Measurements from ENCODE around the gene SH3GL1. TPM values are rescaled to one million over a fixed set of nuclear protein-coding genes. Genes with fewer than 3 reads are reported as not detected.

SH3GL1 gene
- total RNA-seq, 5 donors from 2014 or later (not counting 1 experiment from before 2014, with no cell fraction given) = 38.8 to 51.5 (median 45.7) TPM

DNA sequence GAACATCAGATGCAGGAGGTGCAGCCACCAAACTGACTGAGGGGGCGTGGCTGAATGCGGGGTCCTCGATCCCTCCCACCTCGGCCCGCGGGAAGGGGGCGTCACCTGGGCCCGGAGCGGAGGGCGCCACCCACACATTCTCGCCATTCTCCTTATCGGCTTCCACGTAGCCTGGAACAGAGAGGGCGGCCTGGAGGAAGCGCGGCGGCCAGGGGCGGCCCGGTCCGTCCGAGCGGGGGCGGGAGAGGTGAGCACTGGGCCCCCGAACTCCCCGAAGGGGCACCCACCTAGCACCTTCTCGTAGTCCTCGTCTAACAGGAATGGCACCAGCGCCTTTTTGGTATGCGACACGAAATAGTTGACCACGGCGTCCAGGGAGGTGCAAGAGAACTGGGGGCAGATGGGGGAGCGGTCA, 73.5 kb downstream of the SH3GL1 start:
- no peaks in the 10 kb centered on the region for H3K9me3 Mint-ChIP-seq
- DNase-seq (peak in 5 of 35 experiments; percentile 19 to 34 (median 23)), ATAC-seq (replicated peaks in 1 of 4) (no peak)
- Histone ChIP-seq H3K27me3 (replicated peaks in 1 of 2; ENCODE audit: control insufficient read depth in 2 of 2, extremely low read depth in 1 of 2, insufficient read depth in 2 of 2, low read length in 1 of 2) (peaks cover 0 to 14% of the 10 kb centered on the region in 2 experiments), H3K4me3 (ENCODE audit: control insufficient read depth in 1 of 2, extremely low read depth in 1 of 2, low read length in 1 of 2) (peak overlapping the region; percentile 25 to 62), H3K9me3 (no peaks in the 10 kb centered on the region), H3K36me3 (ENCODE audit: control insufficient read depth in 2 of 2, extremely low read depth in 1 of 2, insufficient read depth in 1 of 2, low read length in 1 of 2) (no peaks in the 10 kb centered on the region), H3K4me1 (ENCODE audit: control insufficient read depth in 1 of 2, extremely low read depth in 1 of 2, insufficient read depth in 2 of 2, low read length in 2 of 2) (peaks cover 3 to 31% of the 10 kb centered on the region in 2 experiments), H3K27ac (ENCODE audit: low read length) (no peak overlapping the region)
- 4% methylated on average over 25 of the region's 33 CpGs for whole genome bisulfite sequencing (ENCODE audit: insufficient coverage)
- H3K27ac Mint-ChIP-seq = no peak overlapping the region
- ChIA-PET POLR2A (no interaction called here), CTCF (no interaction called here)
- H3K4me1 Mint-ChIP-seq = peaks cover 25 to 30% (median 26%) of the 10 kb centered on the region in 3 donors
- H3K36me3 Mint-ChIP-seq = no peaks in the 10 kb centered on the region
- peaks cover 0 to 4% of the 10 kb centered on the region in 2 donors for H3K27me3 Mint-ChIP-seq
- peak overlapping the region; percentile 68 to 87 (median 79) for H3K4me3 Mint-ChIP-seq

DNA sequence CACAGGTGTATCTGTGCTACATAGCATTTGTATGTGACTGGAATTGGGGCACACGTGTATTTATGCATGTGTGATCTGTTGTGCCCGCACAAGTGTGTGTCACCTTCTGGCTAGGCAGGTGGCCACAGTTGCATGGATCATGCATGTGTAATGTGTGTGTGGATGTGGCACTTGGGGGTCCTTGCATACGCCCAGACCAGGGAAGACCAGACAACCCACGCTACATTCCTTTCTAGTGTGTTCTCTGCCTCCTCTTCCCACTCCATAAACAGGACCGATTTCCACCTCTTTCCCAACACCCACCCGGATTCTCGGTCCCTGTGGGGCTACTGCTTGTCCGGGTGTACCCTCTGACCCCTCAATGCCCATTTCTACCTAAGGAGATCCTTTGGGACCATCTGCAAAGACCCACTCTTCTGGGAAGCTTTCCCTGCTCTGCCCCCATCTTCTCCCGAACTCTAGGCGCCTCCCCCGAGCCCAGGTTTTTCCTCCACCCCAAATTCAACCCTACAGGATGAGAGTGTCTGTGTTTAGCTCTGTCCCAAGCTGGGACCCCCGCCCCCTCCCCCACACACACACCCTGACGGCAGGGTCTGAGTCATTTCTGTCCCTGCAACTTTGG, 74.0 kb downstream of the SH3GL1 start:
- no peak overlapping the region for H3K27ac Mint-ChIP-seq
- peak overlapping the region; percentile 44 to 87 (median 59) for H3K4me3 Mint-ChIP-seq
- DNase-seq (no peak), ATAC-seq (replicated peaks in 1 of 4) (no peak)
- H3K27ac ChIP-seq (ENCODE audit: low read length) = no peak overlapping the region
- H3K36me3 Mint-ChIP-seq = no peaks in the 10 kb centered on the region
- 59% methylated on average over 7 of the region's 13 CpGs for WGBS (ENCODE audit: insufficient coverage)
- POLR2A ChIA-PET = no interaction called here
- no peaks in the 10 kb centered on the region for H3K9me3 ChIP-seq
- H3K4me1 ChIP-seq (ENCODE audit: control insufficient read depth in 1 of 2, extremely low read depth in 1 of 2, insufficient read depth in 2 of 2, low read length in 2 of 2) = peaks cover 3 to 31% of the 10 kb centered on the region in 2 experiments
- CTCF ChIA-PET = no interaction called here
- H3K27me3 Mint-ChIP-seq = peaks cover 0 to 4% of the 10 kb centered on the region in 2 donors
- peak overlapping the region in 1 of 2 donors; percentile 62 for H3K4me3 ChIP-seq (ENCODE audit: control insufficient read depth in 1 of 2, extremely low read depth in 1 of 2, low read length in 1 of 2)
- peaks cover 0 to 14% of the 10 kb centered on the region in 2 experiments for H3K27me3 ChIP-seq (replicated peaks in 1 of 2; ENCODE audit: control insufficient read depth in 2 of 2, extremely low read depth in 1 of 2, insufficient read depth in 2 of 2, low read length in 1 of 2)
- no peaks in the 10 kb centered on the region for H3K36me3 ChIP-seq (ENCODE audit: control insufficient read depth in 2 of 2, extremely low read depth in 1 of 2, insufficient read depth in 1 of 2, low read length in 1 of 2)
- no peaks in the 10 kb centered on the region for H3K9me3 Mint-ChIP-seq
- peaks cover 25 to 30% (median 26%) of the 10 kb centered on the region in 3 donors for H3K4me1 Mint-ChIP-seq

DNA sequence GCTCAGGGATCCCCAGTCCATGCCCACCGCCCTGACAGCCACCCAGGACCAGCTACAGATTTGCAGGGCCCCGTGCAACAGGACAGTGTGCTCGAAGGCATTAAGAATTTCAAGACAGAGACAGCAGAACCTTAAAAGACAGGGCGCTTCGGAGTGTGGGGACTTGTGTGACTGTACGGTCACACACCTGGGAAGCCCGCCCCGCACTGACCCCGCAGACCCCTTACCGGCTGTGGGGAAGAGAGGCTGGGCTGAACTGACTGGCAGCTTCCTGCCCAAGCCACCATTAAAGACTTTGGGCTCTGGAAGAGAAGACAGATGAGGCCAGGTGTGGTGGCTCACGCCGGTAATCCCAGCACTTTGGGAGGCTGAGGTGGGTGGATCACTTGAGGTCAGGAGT, 76.1 kb downstream of the SH3GL1 start:
- peak overlapping the region in 2 of 3 donors; percentile 3 to 24 for H3K4me3 Mint-ChIP-seq
- H3K9me3 Mint-ChIP-seq = peaks cover 0 to 5% (median 0%) of the 10 kb centered on the region in 3 donors

DNA sequence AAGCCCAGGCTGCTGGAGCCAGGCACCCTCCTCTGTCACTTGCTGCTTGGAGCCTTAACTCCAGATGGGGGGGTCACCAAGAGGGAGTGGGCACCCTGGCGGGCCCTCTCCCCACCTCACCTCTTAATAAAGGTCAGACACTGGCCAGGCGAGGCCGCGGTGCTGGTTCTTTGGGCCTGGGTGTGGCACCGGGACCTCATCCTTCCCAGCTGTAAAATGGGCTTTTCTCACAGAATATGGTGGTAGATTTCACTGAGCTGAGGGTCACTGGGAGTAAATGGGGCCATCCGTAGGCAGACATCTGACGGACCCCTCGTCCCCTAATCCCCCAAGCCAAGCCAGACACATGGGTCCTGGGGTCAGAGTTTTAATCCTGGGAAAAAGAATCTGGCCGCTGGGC, 76.7 kb downstream of the SH3GL1 start:
- Mint-ChIP-seq H3K27ac (no peak overlapping the region), H3K27me3 (peaks cover 0 to 4% of the 10 kb centered on the region in 2 donors), H3K4me1 (peaks cover 20 to 34% (median 23%) of the 10 kb centered on the region in 3 donors), H3K9me3 (peaks cover 0 to 9% (median 0%) of the 10 kb centered on the region in 3 donors), H3K4me3 (no peak overlapping the region), H3K36me3 (no peaks in the 10 kb centered on the region)
- Histone ChIP-seq H3K9me3 (no peaks in the 10 kb centered on the region), H3K4me3 (ENCODE audit: control insufficient read depth in 1 of 2, extremely low read depth in 1 of 2, low read length in 1 of 2) (no peak overlapping the region), H3K27ac (ENCODE audit: low read length) (no peak overlapping the region), H3K36me3 (ENCODE audit: control insufficient read depth in 2 of 2, extremely low read depth in 1 of 2, insufficient read depth in 1 of 2, low read length in 1 of 2) (no peaks in the 10 kb centered on the region), H3K27me3 (replicated peaks in 1 of 2; ENCODE audit: control insufficient read depth in 2 of 2, extremely low read depth in 1 of 2, insufficient read depth in 2 of 2, low read length in 1 of 2) (peaks cover 0 to 14% of the 10 kb centered on the region in 2 experiments), H3K4me1 (ENCODE audit: control insufficient read depth in 1 of 2, extremely low read depth in 1 of 2, insufficient read depth in 2 of 2, low read length in 2 of 2) (peaks cover 0 to 23% of the 10 kb centered on the region in 2 experiments)
- DNase-seq (no peak), ATAC-seq (replicated peaks in 1 of 4) (no peak)
- ChIA-PET POLR2A (no interaction called here), CTCF (no interaction called here)
- 96% methylated on average over 4 of the region's 9 CpGs for WGBS (ENCODE audit: insufficient coverage)

More for the DNA sequence above, 76.1 kb downstream of the SH3GL1 start:
- CTCF ChIA-PET = no interaction called here
- ATAC-seq (replicated peaks in 1 of 4) = no peak
- peaks cover under 1 to 28% of the 10 kb centered on the region in 2 experiments for H3K4me1 ChIP-seq (ENCODE audit: control insufficient read depth in 1 of 2, extremely low read depth in 1 of 2, insufficient read depth in 2 of 2, low read length in 2 of 2)
- DNase-seq = no peak
- POLR2A ChIA-PET = interaction anchor here in 1 of 2 donors (0.5 kb wide), 1 partner anchor 35 kb away, joined by 9 read pairs; no protein-coding TSS in a partner anchor
- Mint-ChIP-seq H3K4me1 (peaks cover 23 to 35% (median 25%) of the 10 kb centered on the region in 3 donors), H3K27ac (no peak overlapping the region), H3K36me3 (no peaks in the 10 kb centered on the region), H3K27me3 (peaks cover 0 to 4% of the 10 kb centered on the region in 2 donors)
- H3K27me3 ChIP-seq (replicated peaks in 1 of 2; ENCODE audit: control insufficient read depth in 2 of 2, extremely low read depth in 1 of 2, insufficient read depth in 2 of 2, low read length in 1 of 2) = peaks cover 0 to 14% of the 10 kb centered on the region in 2 experiments
- H3K36me3 ChIP-seq (ENCODE audit: control insufficient read depth in 2 of 2, extremely low read depth in 1 of 2, insufficient read depth in 1 of 2, low read length in 1 of 2) = no peaks in the 10 kb centered on the region
- H3K4me3 ChIP-seq (ENCODE audit: control insufficient read depth in 1 of 2, extremely low read depth in 1 of 2, low read length in 1 of 2) = no peak overlapping the region
- no peaks in the 10 kb centered on the region for H3K9me3 ChIP-seq
- H3K27ac ChIP-seq (ENCODE audit: low read length) = no peak overlapping the region
- 92% methylated on average over 6 of the region's 12 CpGs for WGBS (ENCODE audit: insufficient coverage)

DNA sequence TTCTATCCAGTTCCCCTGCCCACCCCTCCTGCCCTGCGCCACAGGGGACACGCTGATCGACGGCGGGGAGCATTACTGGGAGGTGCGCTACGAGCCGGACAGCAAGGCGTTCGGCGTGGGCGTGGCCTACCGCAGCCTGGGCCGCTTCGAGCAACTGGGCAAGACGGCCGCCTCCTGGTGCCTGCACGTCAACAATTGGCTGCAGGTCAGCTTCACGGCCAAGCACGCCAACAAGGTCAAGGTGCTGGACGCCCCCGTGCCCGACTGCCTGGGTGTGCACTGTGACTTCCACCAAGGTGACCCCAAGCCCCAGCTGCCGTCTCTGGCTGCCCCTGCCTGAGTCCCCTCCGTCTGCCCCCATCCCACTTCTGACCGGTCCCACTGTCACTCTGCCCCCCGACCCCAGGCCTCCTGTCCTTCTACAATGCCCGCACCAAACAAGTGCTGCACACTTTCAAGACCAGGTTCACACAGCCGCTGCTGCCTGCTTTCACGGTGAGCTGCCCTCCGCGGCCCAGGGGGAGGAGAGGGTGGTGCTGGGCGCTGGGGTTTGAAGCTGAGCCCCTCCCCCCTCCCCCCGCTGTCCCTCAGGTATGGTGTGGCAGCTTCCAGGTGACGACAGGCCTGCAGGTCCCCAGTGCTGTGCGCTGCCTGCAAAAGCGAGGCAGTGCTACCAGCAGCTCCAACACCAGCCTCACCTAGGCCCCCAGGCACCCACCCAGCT, 77.2 kb downstream of the SH3GL1 start:
- Histone ChIP-seq H3K27ac (ENCODE audit: low read length) (no peak overlapping the region), H3K4me3 (ENCODE audit: control insufficient read depth in 1 of 2, extremely low read depth in 1 of 2, low read length in 1 of 2) (no peak overlapping the region), H3K27me3 (replicated peaks in 1 of 2; ENCODE audit: control insufficient read depth in 2 of 2, extremely low read depth in 1 of 2, insufficient read depth in 2 of 2, low read length in 1 of 2) (peaks cover 0 to 14% of the 10 kb centered on the region in 2 experiments), H3K4me1 (ENCODE audit: control insufficient read depth in 1 of 2, extremely low read depth in 1 of 2, insufficient read depth in 2 of 2, low read length in 2 of 2) (peaks cover 0 to 17% of the 10 kb centered on the region in 2 experiments), H3K36me3 (ENCODE audit: control insufficient read depth in 2 of 2, extremely low read depth in 1 of 2, insufficient read depth in 1 of 2, low read length in 1 of 2) (no peaks in the 10 kb centered on the region), H3K9me3 (no peaks in the 10 kb centered on the region)
- Mint-ChIP-seq H3K36me3 (no peaks in the 10 kb centered on the region), H3K9me3 (peaks cover 0 to 9% (median 0%) of the 10 kb centered on the region in 3 donors), H3K4me3 (no peak overlapping the region), H3K4me1 (peaks cover 16 to 28% (median 17%) of the 10 kb centered on the region in 3 donors), H3K27ac (no peak overlapping the region), H3K27me3 (peaks cover 0 to 4% of the 10 kb centered on the region in 2 donors)
- ATAC-seq (replicated peaks in 1 of 4) = no peak
- DNase-seq = no peak
- ChIA-PET CTCF (interaction anchor here in 1 of 2 donors (0.9 kb wide), 1 partner anchor 10 kb away, joined by 3 read pairs; no protein-coding TSS in a partner anchor), POLR2A (interaction anchor here in 1 of 2 donors (1.1 kb wide), 1 partner anchor 19 kb away, joined by 3 read pairs; no protein-coding TSS in a partner anchor)
- 94% methylated on average over 26 of the region's 37 CpGs for WGBS (ENCODE audit: insufficient coverage)

DNA sequence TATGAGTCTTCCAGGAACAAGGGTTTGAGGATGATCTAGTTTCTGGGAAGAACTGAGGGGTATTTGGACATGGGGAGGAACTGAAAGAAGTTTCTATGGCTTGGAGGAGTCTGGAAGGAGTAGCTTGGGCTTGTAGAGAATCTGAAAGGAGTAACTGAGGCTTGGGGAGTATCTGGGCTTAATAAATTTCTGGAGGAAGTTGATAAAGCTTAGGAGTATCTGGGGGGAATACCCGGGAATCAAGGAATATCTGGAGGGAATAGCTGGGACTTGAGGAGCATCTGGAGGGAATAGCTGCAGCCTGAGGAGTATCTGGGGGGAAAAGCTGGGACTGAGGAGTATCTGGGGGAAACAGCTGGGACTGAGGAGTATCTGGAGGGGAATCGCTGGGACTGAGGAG, 79.9 kb downstream of the SH3GL1 start:
- no peaks in the 10 kb centered on the region for H3K27me3 ChIP-seq (replicated peaks in 1 of 2; ENCODE audit: control insufficient read depth in 2 of 2, extremely low read depth in 1 of 2, insufficient read depth in 2 of 2, low read length in 1 of 2)
- H3K9me3 ChIP-seq = no peaks in the 10 kb centered on the region
- Mint-ChIP-seq H3K4me3 (no peak overlapping the region), H3K27me3 (no peaks in the 10 kb centered on the region), H3K4me1 (peaks cover 0 to 10% (median 0%) of the 10 kb centered on the region in 3 donors), H3K9me3 (peaks cover 0 to 9% (median 0%) of the 10 kb centered on the region in 3 donors), H3K36me3 (no peaks in the 10 kb centered on the region), H3K27ac (no peak overlapping the region)
- no peaks in the 10 kb centered on the region for H3K36me3 ChIP-seq (ENCODE audit: control insufficient read depth in 2 of 2, extremely low read depth in 1 of 2, insufficient read depth in 1 of 2, low read length in 1 of 2)
- no peaks in the 10 kb centered on the region for H3K4me1 ChIP-seq (ENCODE audit: control insufficient read depth in 1 of 2, extremely low read depth in 1 of 2, insufficient read depth in 2 of 2, low read length in 2 of 2)
- H3K4me3 ChIP-seq (ENCODE audit: control insufficient read depth in 1 of 2, extremely low read depth in 1 of 2, low read length in 1 of 2) = no peak overlapping the region
- ChIA-PET CTCF (interaction anchor here (0.6 to 1.0 kb wide), 2 partner anchors 32 to 373 kb away, joined by 3 read pairs; no protein-coding TSS in a partner anchor), POLR2A (no interaction called here)
- ATAC-seq (replicated peaks in 1 of 4) (no peak), DNase-seq (no peak)
- WGBS (ENCODE audit: insufficient coverage) = 96% methylated on average over 2 of the region's 2 CpGs
- H3K27ac ChIP-seq (ENCODE audit: low read length) = no peak overlapping the region

Measured in T-cell (primary cell).